ENCODE results near the gene CA6. TPM values are rescaled to one million over a fixed set of nuclear protein-coding genes. Genes with fewer than 3 reads are reported as not detected.
A peak's percentile ranks its signal among the peaks of the same experiment; 100 is the strongest.
"Not testable (repeated sequence)": the region's sequence is repeated elsewhere in the genome, so short reads cannot be mapped to it uniquely, and the experiment has no call there.

Gene CA6
- total RNA-seq, 2 experiments from 2014 or later = 0.27 TPM; not detected in 1

- Mint-ChIP-seq H3K4me3 (no peak overlapping the region), H3K9me3 (ENCODE audit: low read depth) (no peaks in the 10 kb centered on the region), H3K4me1 (no peaks in the 10 kb centered on the region), H3K27ac (no peak overlapping the region), H3K27me3 (no peaks in the 10 kb centered on the region), H3K36me3 (ENCODE audit: low read depth) (no peaks in the 10 kb centered on the region)
- ATAC-seq = no peak
- CTCF ChIA-PET = interaction anchor here (0.8 kb wide), 1 partner anchor 215 kb away, joined by 3 read pairs; no protein-coding TSS in a partner anchor
- DNase-seq = no peak
- POLR2A ChIA-PET = interaction anchor here (0.6 kb wide), 1 partner anchor 22 kb away, joined by 7 read pairs; no protein-coding TSS in a partner anchor
- intact Hi-C loops (cut with DNase I, micrococcal nuclease) = no loop called here
Measured at GRCh38 chr1:8926707-8927694, 18.7 kb upstream of the CA6 start.

GRCh38 chr1:8930116-8930515 lies 15.6 kb upstream of the CA6 start:
- H3K27me3 Mint-ChIP-seq = no peaks in the 10 kb centered on the region
- no peaks in the 10 kb centered on the region for H3K4me1 Mint-ChIP-seq
- intact Hi-C loops (cut with DNase I, micrococcal nuclease) = no loop called here
- DNase-seq (no peak), ATAC-seq (no peak)
- ChIA-PET CTCF (interaction anchor here (1.3 to 1.7 kb wide), 2 partner anchors 12 to 75 kb away, joined by 3 to 6 read pairs; no protein-coding TSS in a partner anchor), POLR2A (no interaction called here)
- H3K36me3 Mint-ChIP-seq (ENCODE audit: low read depth) = no peaks in the 10 kb centered on the region
- H3K9me3 Mint-ChIP-seq (ENCODE audit: low read depth) = no peaks in the 10 kb centered on the region
- H3K4me3 Mint-ChIP-seq = no peak overlapping the region
- H3K27ac Mint-ChIP-seq = no peak overlapping the region

- intact Hi-C loops (cut with DNase I, micrococcal nuclease); ATAC-seq; H3K36me3 Mint-ChIP-seq (ENCODE audit: low read depth); H3K27ac Mint-ChIP-seq; POLR2A ChIA-PET; DNase-seq; H3K9me3 Mint-ChIP-seq (ENCODE audit: low read depth); H3K27me3 Mint-ChIP-seq; H3K4me3 Mint-ChIP-seq: not testable (repeated sequence)
- peaks cover 20% of the 10 kb centered on the region for H3K4me1 Mint-ChIP-seq
- CTCF ChIA-PET = interaction anchor here (0.7 to 1.3 kb wide), 3 partner anchors 19 to 51 kb away, joined by 3 to 6 read pairs (median 3); no protein-coding TSS in a partner anchor
Measured at GRCh38 chr1:8937051-8937450, 8.6 kb upstream of the CA6 start.

DNA sequence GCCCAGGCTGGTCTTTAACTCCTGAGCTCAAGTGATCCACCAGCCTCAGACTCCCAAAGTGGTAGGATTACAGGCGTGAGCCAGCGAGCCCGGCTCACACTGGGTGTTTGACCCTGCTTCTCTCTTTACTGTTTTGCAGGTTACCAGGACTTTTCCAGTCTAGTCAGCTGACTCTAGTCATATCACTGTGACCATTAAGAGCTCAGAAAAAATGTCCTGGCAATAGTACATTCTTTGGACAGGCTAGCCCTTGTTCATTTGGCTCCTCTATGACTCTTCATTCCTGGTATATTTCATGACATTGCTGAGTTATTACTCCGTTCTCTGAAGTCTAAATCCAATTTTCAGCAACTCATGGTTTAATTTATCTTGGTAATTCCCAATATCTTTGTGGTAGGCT lies 8.0 kb upstream of the CA6 start:
- intact Hi-C loops (cut with DNase I, micrococcal nuclease) = no loop called here

GRCh38 chr1:8938232-8938999 lies 7.3 kb upstream of the CA6 start:
- CTCF ChIA-PET = interaction anchor here (0.6 to 1.6 kb wide), 6 partner anchors 20 to 89 kb away, joined by 3 to 6 read pairs (median 4); no protein-coding TSS in a partner anchor

More for the DNA sequence above, 8.0 kb upstream of the CA6 start:
- H3K27ac Mint-ChIP-seq = no peak overlapping the region
- H3K4me3 Mint-ChIP-seq = no peak overlapping the region
- POLR2A ChIA-PET = no interaction called here
- H3K4me1 Mint-ChIP-seq = peaks cover 20% of the 10 kb centered on the region
- DNase-seq (no peak), ATAC-seq (no peak)
- CTCF ChIA-PET = interaction anchor here (0.6 to 1.6 kb wide), 6 partner anchors 20 to 87 kb away, joined by 3 to 6 read pairs (median 3); no protein-coding TSS in a partner anchor
- H3K9me3 Mint-ChIP-seq (ENCODE audit: low read depth) = no peaks in the 10 kb centered on the region
- H3K27me3 Mint-ChIP-seq = no peaks in the 10 kb centered on the region
- no peaks in the 10 kb centered on the region for H3K36me3 Mint-ChIP-seq (ENCODE audit: low read depth)

DNA sequence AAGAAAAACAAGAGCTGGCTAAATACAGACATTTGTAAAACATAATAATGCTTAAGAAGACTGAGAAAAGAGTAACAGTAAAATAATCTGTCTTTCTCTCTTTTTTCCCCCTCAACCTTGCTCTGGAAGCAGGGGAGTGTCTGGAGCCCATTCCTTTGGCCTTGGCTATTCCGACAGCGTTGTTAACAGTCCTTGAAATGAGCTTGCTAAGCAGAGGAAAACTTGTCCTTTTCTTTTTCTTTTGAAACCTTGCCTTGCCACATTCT lies 6.7 kb upstream of the CA6 start:
- POLR2A ChIA-PET = no interaction called here

More at GRCh38 chr1:8938232-8938999, 7.3 kb upstream of the CA6 start:
- no peak for DNase-seq
- no peak overlapping the region for H3K4me3 Mint-ChIP-seq
- no peaks in the 10 kb centered on the region for H3K9me3 Mint-ChIP-seq (ENCODE audit: low read depth)
- ATAC-seq = no peak
- no peaks in the 10 kb centered on the region for H3K36me3 Mint-ChIP-seq (ENCODE audit: low read depth)
- no peaks in the 10 kb centered on the region for H3K27me3 Mint-ChIP-seq
- H3K4me1 Mint-ChIP-seq = peaks cover 20% of the 10 kb centered on the region
- peak overlapping the region; percentile 37 for H3K27ac Mint-ChIP-seq
- intact Hi-C loops (cut with DNase I, micrococcal nuclease) = no loop called here
- POLR2A ChIA-PET = no interaction called here

GRCh38 chr1:8939362-8939995 lies 6.2 kb upstream of the CA6 start:
- H3K27ac Mint-ChIP-seq = no peak overlapping the region
- intact Hi-C loops (cut with DNase I, micrococcal nuclease) = no loop called here

More for the DNA sequence above, 6.7 kb upstream of the CA6 start:
- Mint-ChIP-seq H3K4me3 (no peak overlapping the region), H3K36me3 (ENCODE audit: low read depth) (no peaks in the 10 kb centered on the region), H3K27me3 (no peaks in the 10 kb centered on the region), H3K27ac (no peak overlapping the region), H3K4me1 (peaks cover 20% of the 10 kb centered on the region), H3K9me3 (ENCODE audit: low read depth) (no peaks in the 10 kb centered on the region)
- intact Hi-C loops (cut with DNase I, micrococcal nuclease) = no loop called here
- CTCF ChIA-PET = interaction anchor here (0.9 to 1.6 kb wide), 3 partner anchors 24 to 90 kb away, joined by 3 to 5 read pairs (median 5); no protein-coding TSS in a partner anchor
- DNase-seq (no peak), ATAC-seq (no peak)

DNA sequence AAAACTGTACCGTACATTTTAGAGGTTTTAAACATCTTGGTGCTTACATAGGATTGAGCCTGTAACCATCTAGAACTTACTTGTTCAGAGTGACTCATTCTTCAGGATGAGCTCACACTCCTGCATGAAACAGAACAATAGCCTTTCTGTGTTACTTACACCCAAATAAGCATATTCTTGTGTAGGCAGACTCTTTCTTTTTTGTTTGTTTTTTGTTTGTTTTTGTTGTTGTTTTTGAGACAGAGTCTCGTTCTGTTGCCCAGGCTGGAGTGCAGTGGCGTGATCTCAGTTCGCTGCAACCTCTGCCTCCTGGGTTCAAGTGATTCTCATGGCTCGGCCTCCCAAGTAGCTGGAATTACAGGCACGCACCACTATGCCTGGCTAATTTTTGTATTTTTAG lies 3.8 kb upstream of the CA6 start:
- H3K4me1 Mint-ChIP-seq = peaks cover 37% of the 10 kb centered on the region
- intact Hi-C loops (cut with DNase I, micrococcal nuclease) = no loop called here
- no peak overlapping the region for H3K27ac Mint-ChIP-seq
- H3K9me3 Mint-ChIP-seq (ENCODE audit: low read depth) = no peaks in the 10 kb centered on the region
- no peaks in the 10 kb centered on the region for H3K36me3 Mint-ChIP-seq (ENCODE audit: low read depth)
- DNase-seq (no peak), ATAC-seq (peak; percentile 81)
- H3K27me3 Mint-ChIP-seq = no peaks in the 10 kb centered on the region
- ChIA-PET CTCF (interaction anchor here (0.6 to 1.8 kb wide), 3 partner anchors 47 to 165 kb away, joined by 3 to 10 read pairs (median 6); no protein-coding TSS in a partner anchor), POLR2A (interaction anchor here (0.8 kb wide), 1 partner anchor 82 kb away, joined by 3 read pairs; no protein-coding TSS in a partner anchor)
- H3K4me3 Mint-ChIP-seq = no peak overlapping the region

More at GRCh38 chr1:8939362-8939995, 6.2 kb upstream of the CA6 start:
- Mint-ChIP-seq H3K36me3 (ENCODE audit: low read depth) (no peaks in the 10 kb centered on the region), H3K4me1 (peaks cover 20% of the 10 kb centered on the region), H3K9me3 (ENCODE audit: low read depth) (no peaks in the 10 kb centered on the region), H3K4me3 (no peak overlapping the region), H3K27me3 (no peaks in the 10 kb centered on the region)
- CTCF ChIA-PET = interaction anchor here (0.9 to 1.2 kb wide), 2 partner anchors 23 to 90 kb away, joined by 3 to 5 read pairs; no protein-coding TSS in a partner anchor
- POLR2A ChIA-PET = no interaction called here
- DNase-seq (no peak), ATAC-seq (peak; percentile 31)

GRCh38 chr1:8943498-8944405 lies 1.9 kb upstream of the CA6 start:
- peak overlapping the region; percentile 25 for H3K27ac Mint-ChIP-seq
- peaks cover 34% of the 10 kb centered on the region for H3K4me1 Mint-ChIP-seq
- H3K4me3 Mint-ChIP-seq = no peak overlapping the region
- DNase-seq (no peak), ATAC-seq (no peak)
- ChIA-PET POLR2A (interaction anchor here (0.5 to 0.7 kb wide), 2 partner anchors 22 to 27 kb away, joined by 3 read pairs; no protein-coding TSS in a partner anchor), CTCF (interaction anchor here (0.6 to 1.9 kb wide), 5 partner anchors 19 to 574 kb away, joined by 3 to 11 read pairs (median 4); no protein-coding TSS in a partner anchor)
- H3K36me3 Mint-ChIP-seq (ENCODE audit: low read depth) = peaks cover 2% of the 10 kb centered on the region
- intact Hi-C loops (cut with DNase I, micrococcal nuclease) = no loop called here
- H3K9me3 Mint-ChIP-seq (ENCODE audit: low read depth) = no peaks in the 10 kb centered on the region
- H3K27me3 Mint-ChIP-seq = no peaks in the 10 kb centered on the region

- POLR2A ChIA-PET = interaction anchor here (0.9 kb wide), 1 partner anchor 484 kb away, joined by 3 read pairs; no protein-coding TSS in a partner anchor
- H3K4me3 Mint-ChIP-seq = no peak overlapping the region
- no peaks in the 10 kb centered on the region for H3K27me3 Mint-ChIP-seq
- DNase-seq = peak; percentile 34
- H3K4me1 Mint-ChIP-seq = peaks cover 24% of the 10 kb centered on the region
- H3K27ac Mint-ChIP-seq = peak overlapping the region; percentile 89
- CTCF ChIA-PET = interaction anchor here (0.9 to 1.9 kb wide), 3 partner anchors 15 to 99 kb away, joined by 3 to 8 read pairs (median 5); no protein-coding TSS in a partner anchor
- no peaks in the 10 kb centered on the region for H3K9me3 Mint-ChIP-seq (ENCODE audit: low read depth)
- no peak for ATAC-seq
- H3K36me3 Mint-ChIP-seq (ENCODE audit: low read depth) = peaks cover 2% of the 10 kb centered on the region
- intact Hi-C loops (cut with DNase I, micrococcal nuclease) = no loop called here
Measured at GRCh38 chr1:8947127-8947691, 1.5 kb downstream of the CA6 start.
